Tibial nerve (tissue), 4 donors: Measurements from ENCODE around the gene KLK14. TPM values are rescaled to one million over a fixed set of nuclear protein-coding genes. Genes with fewer than 3 reads are reported as not detected.

Experiments used
- DNase-seq, 2 donors: peaks; one replicate each; pipeline ENCODE4 v3.0.0-alpha.2; 2019; ENCODE audit warnings: low spot score in 2 of 2
- H3K27ac ChIP-seq, 4 donors: fragments of 200-600 bp; sonication (generic) in 3 of 4; one replicate each; pipeline ENCODE4 v1.5.1; 2017 to 2019; ENCODE audit warnings: mild to moderate bottlenecking in 1 of 4
- H3K27me3 ChIP-seq, 2 donors: fragments of 200-600 bp; sonication (generic) in 1 of 2; one replicate each; pipeline versions ENCODE4 v1.5.1 to v1.6.0; 2017 to 2019
- H3K36me3 ChIP-seq, 3 donors: fragments of 200-600 bp; sonication (generic); one replicate each; pipeline ENCODE4 v1.5.1; 2018 to 2019
- H3K4me1 ChIP-seq, 4 donors: fragments of 200-600 bp; sonication (generic) in 3 of 4; one replicate each; pipeline ENCODE4 v1.5.1; 2017 to 2019
- H3K4me3 ChIP-seq, 4 donors: fragments of 200-600 bp; sonication (generic) in 3 of 4; one replicate each; pipeline ENCODE4 v1.5.1; 2017 to 2019; ENCODE audit warnings: mild to moderate bottlenecking in 1 of 4, moderate library complexity in 1 of 4
- H3K9me3 ChIP-seq, 4 donors: fragments of 200-600 bp; sonication (generic) in 3 of 4; one replicate each; pipeline ENCODE4 v1.5.1; 2017 to 2019
- EP300 ChIP-seq, 2 donors: sonication (generic); formaldehyde crosslinking; IDR thresholded peaks; one replicate each; pipeline ENCODE4 v1.6.1; 2017; ENCODE audit warnings: antibody characterized with exemption in 2 of 2, mild to moderate bottlenecking in 1 of 2
- POLR2A ChIP-seq, 2 donors: fragments of 450-650 bp; IDR thresholded peaks; one replicate each; pipeline ENCODE4 v1.6.1; 2017; ENCODE audit warnings: antibody characterized with exemption in 2 of 2, mild to moderate bottlenecking in 2 of 2, moderate library complexity in 2 of 2
- WGBS, 2 donors: methylation state at CpG; one replicate each; pipeline ENCODE4 v1.1.5; 2018; 5-methylcytosine and 5-hydroxymethylcytosine counted together
- total RNA-seq, 4 donors: library from RNA; depleted of rRNA; stranded (reverse); fragments of >200 nt; gene quantifications; one replicate each; pipeline ENCODE4 v1.1.0, GENCODE V29; 2016
- TF ChIP-seq, protein P1 (sequence below), 5 experiments: fragments of 200-600 bp in 3 of 5; fragments of 450-650 bp in 2 of 5; sonication (generic) in 3 of 5; IDR thresholded peaks; one replicate each; pipeline ENCODE4 v1.5.1; 2016 to 2019; ENCODE audit warnings: antibody characterized with exemption in 5 of 5, mild to moderate bottlenecking in 3 of 5, moderate library complexity in 2 of 5

KLK14 gene
- total RNA-seq, 4 donors from 2014 or later, result not detected

DNA sequence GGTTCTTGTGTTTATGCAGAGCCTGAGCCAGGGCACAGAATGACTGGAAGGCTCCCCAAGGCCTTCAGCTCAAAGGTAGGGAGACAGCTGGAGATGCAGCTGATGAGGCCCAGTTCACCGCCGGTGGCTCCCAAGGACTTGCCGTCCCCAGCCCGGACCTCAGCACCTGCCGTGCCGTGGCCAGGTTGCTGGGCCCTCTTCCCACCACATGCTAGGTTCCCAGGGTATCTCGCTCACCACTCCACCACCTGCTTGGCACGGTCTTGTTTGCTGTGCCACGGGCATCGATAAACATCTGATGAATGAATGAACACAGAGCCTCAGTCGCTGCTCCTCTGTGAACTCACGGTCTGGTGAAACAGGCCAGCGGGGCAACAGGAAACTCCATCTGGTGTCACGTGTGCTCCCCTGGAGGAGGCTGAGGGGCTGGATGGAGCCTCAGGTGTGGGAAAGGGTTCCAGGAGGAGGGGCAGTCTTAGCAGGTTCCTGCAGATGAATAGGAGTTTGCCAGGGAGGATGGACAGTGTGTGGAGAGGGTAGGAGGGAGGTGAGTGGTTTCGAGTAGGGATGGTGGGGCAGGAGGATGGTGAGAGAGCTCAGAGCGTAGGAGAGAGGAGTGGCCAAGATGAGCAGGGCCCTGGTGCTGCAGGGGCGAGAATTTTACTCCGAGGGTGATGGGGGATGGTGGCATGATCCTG is 3.6 kb upstream of the KLK14 start:
- WGBS, 2 donors, result 79 to 82% methylated on average over 18 of the region's 18 CpGs
- DNase-seq, result no peak
- Histone ChIP-seq H3K27me3 (no peaks in the 10 kb centered on the region), H3K4me3 (no peak overlapping the region), H3K36me3 (no peaks in the 10 kb centered on the region), H3K9me3 (no peaks in the 10 kb centered on the region), H3K4me1 (no peaks in the 10 kb centered on the region), H3K27ac (no peak overlapping the region)
- TF ChIP-seq, protein P1, sequence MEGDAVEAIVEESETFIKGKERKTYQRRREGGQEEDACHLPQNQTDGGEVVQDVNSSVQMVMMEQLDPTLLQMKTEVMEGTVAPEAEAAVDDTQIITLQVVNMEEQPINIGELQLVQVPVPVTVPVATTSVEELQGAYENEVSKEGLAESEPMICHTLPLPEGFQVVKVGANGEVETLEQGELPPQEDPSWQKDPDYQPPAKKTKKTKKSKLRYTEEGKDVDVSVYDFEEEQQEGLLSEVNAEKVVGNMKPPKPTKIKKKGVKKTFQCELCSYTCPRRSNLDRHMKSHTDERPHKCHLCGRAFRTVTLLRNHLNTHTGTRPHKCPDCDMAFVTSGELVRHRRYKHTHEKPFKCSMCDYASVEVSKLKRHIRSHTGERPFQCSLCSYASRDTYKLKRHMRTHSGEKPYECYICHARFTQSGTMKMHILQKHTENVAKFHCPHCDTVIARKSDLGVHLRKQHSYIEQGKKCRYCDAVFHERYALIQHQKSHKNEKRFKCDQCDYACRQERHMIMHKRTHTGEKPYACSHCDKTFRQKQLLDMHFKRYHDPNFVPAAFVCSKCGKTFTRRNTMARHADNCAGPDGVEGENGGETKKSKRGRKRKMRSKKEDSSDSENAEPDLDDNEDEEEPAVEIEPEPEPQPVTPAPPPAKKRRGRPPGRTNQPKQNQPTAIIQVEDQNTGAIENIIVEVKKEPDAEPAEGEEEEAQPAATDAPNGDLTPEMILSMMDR (IDR thresholded peaks at IDR 0.05), result no peak
- TF ChIP-seq EP300 (IDR thresholded peaks at IDR 0.05) (no peak), POLR2A (IDR thresholded peaks at IDR 0.05) (no peak)

DNA sequence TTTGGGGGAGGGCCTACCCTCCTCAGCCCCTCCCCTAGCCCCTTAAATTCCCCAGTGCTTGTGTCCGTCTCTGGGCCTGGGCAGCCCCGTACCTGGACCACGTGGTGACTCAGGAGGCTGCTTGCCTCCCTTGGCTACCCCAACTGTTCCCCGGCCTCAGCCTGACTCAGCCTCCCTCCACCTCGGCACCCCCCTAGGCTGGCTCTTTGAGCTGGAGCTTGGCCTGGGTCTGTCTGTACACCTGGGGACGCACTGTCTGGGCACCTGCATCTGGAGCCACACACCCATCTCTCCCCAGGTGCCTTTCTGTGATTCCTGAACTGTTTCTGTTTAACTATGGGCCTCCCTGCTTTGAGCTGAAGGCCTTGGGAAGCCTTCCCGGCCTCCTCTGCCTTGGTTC is 1.8 kb upstream of the KLK14 start:
- H3K27me3 ChIP-seq, result peaks cover 0 to under 1% of the 10 kb centered on the region in 2 donors
- H3K36me3 ChIP-seq, result no peaks in the 10 kb centered on the region
- no peaks in the 10 kb centered on the region for H3K9me3 ChIP-seq
- H3K27ac ChIP-seq, result no peak overlapping the region
- no peak overlapping the region for H3K4me3 ChIP-seq
- 73 to 74% methylated on average over 7 of the region's 7 CpGs for WGBS, 2 donors
- DNase-seq, result no peak
- TF ChIP-seq EP300 (IDR thresholded peaks at IDR 0.05), result no peak
- TF ChIP-seq, protein P1 (IDR thresholded peaks at IDR 0.05), result no peak
- no peak for TF ChIP-seq POLR2A (IDR thresholded peaks at IDR 0.05)
- no peaks in the 10 kb centered on the region for H3K4me1 ChIP-seq

DNA sequence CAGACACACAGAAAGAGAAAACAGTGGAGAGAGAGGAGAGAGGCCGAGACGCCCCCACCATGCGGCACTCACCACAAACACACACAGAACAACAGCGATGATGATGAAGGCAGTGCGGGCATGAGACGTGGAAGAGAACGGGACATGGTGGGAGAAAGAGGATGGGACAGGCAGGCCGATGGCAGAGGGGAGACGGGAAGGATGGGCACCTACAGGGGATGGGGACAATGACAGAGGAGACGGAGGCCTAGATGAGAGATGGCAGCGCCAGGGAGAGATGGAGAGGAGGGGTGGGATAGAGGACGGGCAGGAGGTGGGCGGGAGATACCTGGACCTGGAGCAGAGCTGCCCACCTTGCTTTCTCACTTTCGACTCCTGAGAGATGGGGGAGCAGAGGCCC is 1.1 kb upstream of the KLK14 start:
- H3K27ac ChIP-seq, result no peak overlapping the region
- no peaks in the 10 kb centered on the region for H3K4me1 ChIP-seq
- WGBS, 2 donors, result 75 to 77% methylated on average over 14 of the region's 14 CpGs
- no peak overlapping the region for H3K4me3 ChIP-seq
- peaks cover 0 to 3% of the 10 kb centered on the region in 2 donors for H3K27me3 ChIP-seq
- no peaks in the 10 kb centered on the region for H3K9me3 ChIP-seq
- DNase-seq, result no peak
- no peak for TF ChIP-seq POLR2A (IDR thresholded peaks at IDR 0.05)
- no peak for TF ChIP-seq EP300 (IDR thresholded peaks at IDR 0.05)
- TF ChIP-seq, protein P1 (IDR thresholded peaks at IDR 0.05), result no peak
- no peaks in the 10 kb centered on the region for H3K36me3 ChIP-seq

DNA sequence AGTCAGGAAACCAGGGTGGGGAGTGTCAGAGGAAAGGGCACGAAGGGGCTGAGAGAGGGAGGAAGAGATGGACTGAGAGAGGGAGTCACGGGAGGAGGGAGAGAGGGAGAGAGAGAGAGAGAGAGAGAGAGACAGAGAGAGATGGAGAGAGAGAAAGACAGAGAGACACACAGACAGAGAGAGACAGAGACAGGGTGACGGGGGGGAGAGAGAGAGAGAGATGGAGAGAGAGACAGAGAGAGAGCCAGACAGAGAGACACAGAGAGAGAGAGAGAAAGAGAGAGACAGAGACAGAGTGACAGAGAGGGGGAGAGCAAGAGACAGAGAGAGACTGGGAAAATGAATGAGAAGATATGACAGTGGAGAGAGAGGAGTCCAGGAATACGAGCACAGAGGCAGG is 494 bp upstream of the KLK14 start:
- 28 to 36% methylated on average over 4 of the region's 4 CpGs for WGBS, 2 donors
- H3K4me1 ChIP-seq, result no peaks in the 10 kb centered on the region
- H3K4me3 ChIP-seq, result no peak overlapping the region
- H3K27me3 ChIP-seq, result peaks cover 0 to 3% of the 10 kb centered on the region in 2 donors
- no peaks in the 10 kb centered on the region for H3K9me3 ChIP-seq
- TF ChIP-seq POLR2A (IDR thresholded peaks at IDR 0.05) (no peak), EP300 (IDR thresholded peaks at IDR 0.05) (no peak)
- TF ChIP-seq, protein P1 (IDR thresholded peaks at IDR 0.05), result no peak
- H3K36me3 ChIP-seq, result no peaks in the 10 kb centered on the region
- no peak for DNase-seq
- H3K27ac ChIP-seq, result no peak overlapping the region

DNA sequence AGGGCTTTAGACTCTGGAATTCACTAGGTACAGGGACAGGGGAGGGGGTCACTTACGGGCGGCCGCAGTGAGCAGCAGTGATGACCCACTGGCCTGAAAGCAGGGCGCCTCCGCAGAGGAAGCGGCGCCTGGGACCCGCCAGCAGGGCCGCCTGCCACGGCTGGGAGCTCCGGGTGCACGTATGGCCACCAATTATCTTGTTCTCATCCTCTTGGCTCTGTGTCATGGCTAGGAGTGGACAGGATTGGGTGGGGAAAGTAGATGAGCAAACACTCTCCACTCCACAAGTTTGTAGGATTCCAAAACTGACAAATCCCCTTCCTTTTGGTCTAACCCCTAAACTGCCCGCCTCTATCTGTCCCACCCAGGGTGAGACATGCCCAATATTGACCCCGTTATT is 1.2 kb downstream of the KLK14 start:
- WGBS, 2 donors, result 85 to 90% methylated on average over 14 of the region's 14 CpGs
- no peak for DNase-seq
- TF ChIP-seq, protein P1 (IDR thresholded peaks at IDR 0.05), result no peak
- TF ChIP-seq POLR2A (IDR thresholded peaks at IDR 0.05), result no peak
- no peak for TF ChIP-seq EP300 (IDR thresholded peaks at IDR 0.05)
- H3K27ac ChIP-seq, result no peak overlapping the region
- H3K4me3 ChIP-seq, result no peak overlapping the region
- H3K27me3 ChIP-seq, result peaks cover 0 to 3% of the 10 kb centered on the region in 2 donors
- no peaks in the 10 kb centered on the region for H3K36me3 ChIP-seq
- H3K4me1 ChIP-seq, result no peaks in the 10 kb centered on the region
- H3K9me3 ChIP-seq, result no peaks in the 10 kb centered on the region
